T47D (cell line): ENCODE measurements around the gene ADAMTS2.

ENCODE experiments used
- DNase-seq, 2 experiments: peaks; one replicate each; pipeline versions ENCODE4 v3.0.0 to v3.0.0-alpha.2; 2011 to 2012; ENCODE audit warnings: low read depth in 1 of 2, low spot score in 1 of 2
- JUND ChIP-seq: IDR thresholded peaks from 2 replicates; pipeline ENCODE4 v1.6.1; 2012; ENCODE audit warnings: low read depth
- in situ Hi-C: cut with HindIII; loops from 2 replicates; pipeline ENCODE4 v1.10.0; 2016; ENCODE audit warnings: low sequenced_read_pairs, low pct_unique_long_range_greater_than_20kb

Gene ADAMTS2

DNA sequence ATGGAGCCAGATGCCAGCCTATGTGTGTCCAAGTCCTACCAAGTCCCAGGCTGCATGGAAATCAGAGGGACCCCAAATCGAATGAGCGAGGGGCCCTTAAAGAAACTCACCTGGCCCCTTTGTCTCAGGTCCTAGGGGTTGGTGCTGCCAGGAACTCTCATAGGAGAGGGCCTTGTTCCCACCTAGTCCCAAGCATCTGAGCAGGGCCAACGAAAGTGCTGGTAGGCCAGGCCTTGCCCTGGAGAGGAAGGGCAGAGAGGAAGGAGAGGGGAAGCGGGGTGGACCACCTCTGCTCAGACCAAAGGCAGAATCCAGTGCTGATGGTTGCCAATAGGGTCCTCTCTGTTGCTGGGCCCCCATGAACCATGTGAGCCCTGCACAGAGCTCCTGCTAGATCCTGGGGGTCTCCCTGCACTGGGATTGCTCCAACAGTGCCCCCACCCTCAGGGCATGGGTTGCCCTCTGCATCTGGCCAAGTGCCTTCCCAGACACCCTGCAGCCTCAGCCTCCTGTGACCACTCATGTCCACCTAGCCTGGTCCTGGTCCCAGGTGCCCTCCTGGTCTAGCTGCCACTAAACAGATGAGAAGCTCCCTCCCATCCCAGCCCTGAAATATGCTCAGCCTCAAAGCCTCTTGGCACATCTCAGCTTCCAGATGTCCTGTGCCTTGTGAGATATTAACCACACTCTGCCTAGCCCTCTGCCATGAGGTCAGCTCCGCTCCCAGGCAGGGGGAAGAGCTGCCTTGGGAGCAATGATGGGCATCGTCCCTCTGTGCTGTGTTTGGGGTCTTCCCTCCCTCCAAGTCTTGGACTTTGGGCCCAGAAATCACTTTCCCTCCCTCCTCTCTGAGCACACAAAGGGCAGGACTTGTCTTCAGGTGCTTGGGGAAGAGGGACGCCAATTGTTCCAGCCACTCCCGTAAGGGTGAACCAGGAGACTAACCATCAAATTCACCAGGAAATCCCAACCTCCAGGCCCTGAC, 109.6 kb downstream of the ADAMTS2 start:
- in situ Hi-C loops = no loop called here
- no peak for DNase-seq
- no peak for TF ChIP-seq JUND

DNA sequence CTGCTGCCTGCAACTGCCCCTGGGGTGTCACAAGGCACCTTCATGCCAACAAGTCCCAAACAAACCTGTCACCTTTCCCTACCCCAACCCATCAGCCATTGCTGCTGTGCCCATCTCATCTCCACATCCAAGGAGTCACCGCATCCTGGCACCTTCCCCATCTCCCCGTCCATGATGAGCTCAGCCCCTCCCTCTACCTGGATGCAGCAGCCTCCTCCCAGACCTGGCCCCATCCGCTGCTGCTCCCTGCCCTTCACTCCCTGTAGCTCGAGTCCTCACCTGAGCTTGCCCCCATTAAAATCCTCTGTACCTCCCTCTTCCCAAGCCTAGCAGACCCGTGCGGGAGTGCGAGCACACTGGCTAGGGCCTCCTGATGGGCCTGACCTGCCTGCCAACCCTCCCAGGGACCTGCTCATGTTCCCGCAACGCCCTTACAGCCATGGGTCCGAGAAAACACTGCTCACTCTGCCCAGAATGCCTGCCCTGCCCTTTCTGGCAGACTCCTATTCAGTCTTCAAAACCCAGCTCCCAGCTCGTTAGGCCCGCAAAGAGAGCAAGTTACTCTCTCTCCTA, 110.6 kb downstream of the ADAMTS2 start:
- in situ Hi-C loops = no loop called here
- DNase-seq = no peak
- no peak for TF ChIP-seq JUND

DNA sequence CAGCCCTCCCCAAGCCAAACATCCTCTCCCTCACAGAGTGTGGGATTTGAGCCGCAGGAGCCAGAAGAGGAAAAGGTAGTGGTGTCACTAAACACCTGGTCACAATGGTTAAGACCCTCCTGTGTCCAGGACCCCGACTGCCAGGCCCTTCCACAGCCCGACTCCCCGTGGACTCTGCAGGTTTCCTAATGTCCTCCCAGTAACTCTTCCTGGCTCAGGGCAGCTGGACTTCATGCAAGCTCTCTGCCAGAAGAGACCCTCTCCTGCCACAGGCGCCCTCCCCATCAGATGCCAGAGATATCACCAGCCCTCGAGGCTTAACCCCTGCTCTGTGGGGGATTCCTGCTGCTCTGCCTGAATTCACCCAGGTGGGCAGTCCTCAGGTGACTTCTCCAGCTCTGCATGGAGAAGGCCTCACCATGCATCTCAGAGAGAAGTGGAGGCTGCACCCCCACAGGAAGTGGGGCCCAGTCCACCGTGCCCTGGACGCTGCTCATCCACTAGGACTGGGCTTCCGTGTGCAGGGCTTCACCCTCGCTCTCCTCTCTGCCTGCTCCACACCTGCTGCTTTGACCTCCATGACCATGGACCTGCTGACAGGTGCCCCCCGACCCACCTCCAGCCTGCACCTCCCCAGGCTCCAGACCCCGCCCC, 111.2 kb downstream of the ADAMTS2 start:
- DNase-seq = no peak
- TF ChIP-seq JUND = no peak
- in situ Hi-C loops = no loop called here

DNA sequence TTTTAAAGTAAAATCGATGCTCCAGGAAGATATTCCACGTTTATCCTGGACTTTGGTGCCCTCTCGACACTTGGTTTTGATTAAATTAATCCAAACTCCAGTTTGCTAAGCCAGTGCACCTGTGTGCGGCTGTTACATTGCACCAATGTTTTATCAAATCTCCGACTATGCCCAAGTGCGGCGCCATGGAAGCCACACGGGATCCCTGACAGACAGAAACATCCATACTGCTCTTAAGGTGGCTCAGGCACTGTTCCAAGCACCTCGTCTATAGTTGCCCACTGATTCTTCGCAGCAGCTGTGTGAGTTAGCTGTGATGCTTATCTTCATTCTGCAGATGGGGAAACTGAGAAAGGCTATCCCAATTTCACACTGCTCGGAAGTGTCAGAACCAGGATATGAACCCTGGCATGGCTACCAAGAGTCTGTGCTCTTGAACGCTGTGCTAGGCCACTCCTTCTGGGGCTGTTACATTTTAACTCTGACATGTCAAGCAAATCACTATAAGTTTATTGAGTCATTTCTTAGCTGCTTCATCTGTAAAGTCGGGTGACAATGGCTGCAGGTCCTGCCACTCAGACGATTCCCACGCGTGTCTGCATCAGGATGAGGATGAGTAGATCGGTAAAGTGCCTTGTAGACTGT, 113.0 kb downstream of the ADAMTS2 start:
- no peak for DNase-seq
- no peak for TF ChIP-seq JUND
- in situ Hi-C loops = no loop called here

DNA sequence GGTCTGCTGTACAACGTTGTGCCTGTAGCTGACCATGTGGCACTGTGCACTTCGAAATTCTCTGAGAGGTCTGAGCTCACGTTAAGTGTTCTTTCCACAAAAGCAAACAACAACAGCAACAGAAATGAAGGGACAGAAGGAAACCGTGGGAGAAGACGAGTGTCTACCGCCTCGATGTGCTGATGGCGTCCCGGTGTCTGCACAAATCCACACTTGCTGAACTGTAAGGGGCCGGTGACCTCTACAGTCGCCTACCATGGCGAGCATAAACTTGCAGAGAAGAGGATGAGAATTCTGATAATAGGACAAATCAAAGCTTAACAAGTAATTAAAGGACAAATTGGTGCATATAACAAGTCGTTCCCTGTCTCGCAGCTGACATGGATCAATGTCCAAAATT, 114.0 kb downstream of the ADAMTS2 start:
- TF ChIP-seq JUND = no peak
- in situ Hi-C loops = no loop called here
- no peak for DNase-seq

DNA sequence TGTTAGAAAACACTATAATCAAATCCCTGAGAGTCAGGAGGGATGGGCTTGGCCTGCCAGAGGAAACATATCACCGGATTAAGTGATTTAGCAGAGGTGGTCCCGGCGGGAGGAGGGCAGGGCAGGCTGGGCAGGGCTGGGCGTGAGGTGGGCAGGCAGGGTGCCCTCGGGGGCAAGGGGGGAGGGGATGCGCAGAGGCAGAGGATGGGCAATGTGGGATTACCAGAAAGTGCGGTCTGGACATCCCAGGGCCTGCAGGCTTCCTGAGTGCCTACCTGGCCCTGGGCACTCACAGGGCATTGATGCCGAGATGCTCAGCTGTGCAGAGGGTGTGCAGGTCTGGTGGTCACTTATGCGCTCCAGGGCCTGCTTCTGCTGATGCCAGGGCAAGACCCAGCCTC, 115.2 kb downstream of the ADAMTS2 start:
- in situ Hi-C loops = no loop called here
- TF ChIP-seq JUND = no peak
- DNase-seq = no peak

DNA sequence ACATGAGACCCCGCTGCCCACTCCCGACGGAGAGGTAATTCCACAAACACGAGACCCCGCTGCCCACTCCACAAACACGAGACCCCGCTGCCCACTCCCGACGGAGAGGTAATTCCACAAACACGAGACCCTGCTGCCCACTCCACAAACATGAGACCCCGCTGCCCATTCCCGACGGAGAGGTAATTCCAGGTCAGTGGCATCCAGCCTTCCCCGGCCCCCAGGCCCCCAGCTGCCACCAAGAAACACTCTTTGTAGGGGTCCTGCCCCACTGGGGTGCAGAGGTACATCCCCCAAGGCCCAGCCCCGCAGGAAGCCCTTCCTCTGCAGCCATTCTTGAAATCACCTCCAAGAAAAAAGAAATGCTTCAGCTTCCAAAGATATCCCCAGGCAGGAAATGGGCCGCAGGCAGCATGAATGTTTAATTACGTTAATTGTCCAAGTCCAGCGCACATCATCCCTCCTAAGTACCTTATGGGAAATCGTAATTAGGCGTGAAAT, 115.9 kb downstream of the ADAMTS2 start:
- TF ChIP-seq JUND = no peak
- in situ Hi-C loops = no loop called here

DNA sequence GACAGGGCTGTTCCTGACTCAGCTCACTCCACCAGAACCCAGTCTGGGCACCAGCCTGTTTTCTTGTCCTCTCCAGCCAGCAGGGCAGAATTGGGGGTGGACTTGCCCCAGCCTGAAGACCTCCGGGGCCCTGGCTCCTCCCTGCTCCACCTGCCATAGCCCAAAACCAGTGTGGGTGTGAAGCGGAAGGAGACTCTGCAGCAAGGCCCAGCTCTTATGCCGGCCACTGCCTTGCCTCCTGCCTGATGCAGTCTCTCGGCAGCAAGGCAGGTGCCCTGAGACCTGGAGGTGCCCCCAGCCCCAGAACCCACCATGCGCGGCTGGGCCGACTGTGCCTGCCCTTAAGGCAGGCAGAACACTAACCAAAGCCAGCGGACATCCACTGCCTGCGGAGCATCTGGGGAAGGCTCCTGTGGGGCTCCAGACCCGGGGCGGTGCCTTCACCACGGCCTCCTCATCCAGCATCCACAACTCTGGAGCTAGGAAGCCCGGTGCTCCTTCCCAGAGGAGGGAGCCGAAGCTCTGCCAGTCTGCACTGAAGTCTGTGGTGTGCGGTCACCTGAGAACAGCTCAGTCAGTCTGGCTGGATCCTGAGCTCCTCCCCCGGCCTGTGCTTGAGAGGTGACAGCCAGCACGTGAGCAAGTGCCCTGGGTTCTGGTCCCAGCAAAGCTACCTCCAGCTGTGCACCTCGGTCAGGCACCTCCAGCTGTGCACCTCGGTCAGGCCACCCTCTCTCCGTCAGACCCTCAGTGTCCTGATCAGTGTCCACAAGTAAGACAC, 116.7 kb downstream of the ADAMTS2 start:
- no peak for TF ChIP-seq JUND
- peak; percentile 34 to 54 for DNase-seq
- in situ Hi-C loops = no loop called here

More for the DNA sequence above, 115.9 kb downstream of the ADAMTS2 start:
- DNase-seq = no peak

DNA sequence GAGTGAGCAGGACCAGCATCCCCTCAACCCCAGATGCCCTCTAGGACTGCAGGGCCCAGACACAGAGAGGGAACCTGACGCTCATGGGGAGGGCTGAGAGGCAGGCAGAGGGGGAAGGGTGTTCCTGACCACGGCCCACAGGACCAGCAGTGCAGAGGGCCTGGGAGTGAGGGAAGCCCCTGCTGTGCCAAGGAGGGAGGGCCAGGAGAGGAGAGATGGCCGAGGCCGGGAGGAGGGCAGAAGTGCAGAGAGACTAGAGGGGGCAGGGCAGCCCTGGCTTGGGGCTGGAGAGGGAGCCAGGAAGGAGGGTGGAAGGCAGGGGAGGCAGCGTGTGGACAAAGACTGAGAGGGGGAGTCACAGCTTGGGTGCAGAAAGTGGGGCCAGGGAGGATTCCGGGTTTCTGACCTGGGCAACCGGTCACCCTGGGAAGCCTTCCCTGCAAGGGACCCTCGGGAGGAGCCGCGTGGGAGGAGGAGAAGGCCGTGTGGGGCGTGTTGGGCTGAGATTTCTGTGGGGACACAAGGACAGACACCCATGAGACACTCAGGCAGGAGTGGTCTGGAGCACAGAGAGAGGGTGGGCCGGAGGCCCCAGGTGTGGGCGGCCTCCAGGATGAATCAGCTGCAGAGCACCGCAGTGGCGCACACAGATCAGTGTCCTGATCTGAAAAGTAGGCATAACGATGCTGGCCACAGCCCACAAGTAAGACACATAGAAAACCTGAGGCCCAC, 117.5 kb downstream of the ADAMTS2 start:
- in situ Hi-C loops = no loop called here
- DNase-seq = no peak
- no peak for TF ChIP-seq JUND

DNA sequence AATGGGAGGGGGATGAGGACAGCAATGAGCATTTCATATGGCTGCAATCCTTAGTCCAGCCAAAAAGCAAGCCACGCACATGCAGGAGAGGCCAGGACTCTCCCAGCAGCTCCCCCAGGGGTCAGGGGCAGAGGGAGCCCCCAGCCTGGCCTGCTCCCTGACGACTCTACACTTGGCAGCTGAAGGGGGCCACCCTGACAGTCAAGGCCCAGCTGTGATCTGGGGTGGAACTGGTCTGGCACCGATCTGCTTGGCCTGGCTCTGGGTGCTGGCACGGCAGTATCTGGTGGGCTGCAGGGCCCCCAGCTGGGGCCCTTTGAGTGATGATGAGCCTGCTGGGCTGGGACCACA, 118.1 kb downstream of the ADAMTS2 start:
- in situ Hi-C loops = no loop called here
- no peak for TF ChIP-seq JUND
- DNase-seq = no peak

DNA sequence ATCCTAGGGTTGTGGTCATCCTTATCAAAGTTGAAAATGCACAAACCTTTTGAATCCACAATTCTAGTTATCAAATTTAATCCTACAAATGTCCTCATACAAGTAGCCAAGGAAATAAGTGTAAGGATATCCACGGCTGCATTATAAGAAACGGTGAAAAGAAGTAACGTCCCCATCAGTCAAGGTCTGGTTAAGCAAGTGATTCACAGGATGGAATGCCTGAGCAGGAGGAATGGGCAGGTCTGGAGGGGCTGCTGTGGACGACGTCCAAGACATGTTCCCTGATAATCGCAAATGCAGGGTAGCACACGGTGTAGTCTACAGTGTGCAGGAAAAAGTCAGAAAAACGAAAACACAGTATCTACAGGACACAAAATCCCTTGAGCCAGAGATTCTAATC, 118.6 kb downstream of the ADAMTS2 start:
- in situ Hi-C loops = no loop called here
- no peak for TF ChIP-seq JUND
- DNase-seq = no peak
